ENCODE measurements around the gene PHLDB3.
"Not testable (repeated sequence)": the region's sequence is repeated elsewhere in the genome, so short reads cannot be mapped to it uniquely, and the experiment has no call there.

DNA sequence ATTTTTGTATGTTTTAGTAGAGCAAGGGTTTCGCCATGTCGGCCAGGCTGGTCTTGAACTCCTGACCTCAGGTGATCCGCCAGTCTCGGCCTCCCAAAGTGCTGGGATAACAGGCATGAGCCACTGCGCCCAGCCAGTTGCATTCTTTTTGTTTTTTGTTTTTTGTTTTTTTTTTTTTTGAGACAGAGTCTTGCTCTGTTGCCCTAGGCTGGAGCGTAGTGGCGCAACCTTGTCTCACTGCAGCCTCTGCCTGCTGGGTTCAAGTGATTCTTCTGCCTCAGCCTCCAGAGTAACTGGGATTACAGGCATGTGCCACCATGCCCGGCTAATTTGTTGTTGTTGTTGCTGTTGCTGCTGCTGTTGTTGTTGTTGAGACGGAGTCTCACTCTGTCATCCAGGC lies 60.5 kb downstream of the PHLDB3 start:
- TF ChIP-seq, protein P1, sequence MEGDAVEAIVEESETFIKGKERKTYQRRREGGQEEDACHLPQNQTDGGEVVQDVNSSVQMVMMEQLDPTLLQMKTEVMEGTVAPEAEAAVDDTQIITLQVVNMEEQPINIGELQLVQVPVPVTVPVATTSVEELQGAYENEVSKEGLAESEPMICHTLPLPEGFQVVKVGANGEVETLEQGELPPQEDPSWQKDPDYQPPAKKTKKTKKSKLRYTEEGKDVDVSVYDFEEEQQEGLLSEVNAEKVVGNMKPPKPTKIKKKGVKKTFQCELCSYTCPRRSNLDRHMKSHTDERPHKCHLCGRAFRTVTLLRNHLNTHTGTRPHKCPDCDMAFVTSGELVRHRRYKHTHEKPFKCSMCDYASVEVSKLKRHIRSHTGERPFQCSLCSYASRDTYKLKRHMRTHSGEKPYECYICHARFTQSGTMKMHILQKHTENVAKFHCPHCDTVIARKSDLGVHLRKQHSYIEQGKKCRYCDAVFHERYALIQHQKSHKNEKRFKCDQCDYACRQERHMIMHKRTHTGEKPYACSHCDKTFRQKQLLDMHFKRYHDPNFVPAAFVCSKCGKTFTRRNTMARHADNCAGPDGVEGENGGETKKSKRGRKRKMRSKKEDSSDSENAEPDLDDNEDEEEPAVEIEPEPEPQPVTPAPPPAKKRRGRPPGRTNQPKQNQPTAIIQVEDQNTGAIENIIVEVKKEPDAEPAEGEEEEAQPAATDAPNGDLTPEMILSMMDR (conservative IDR thresholded peaks at IDR 0.05; ENCODE audit: low read depth, low read length) = not testable (repeated sequence)
- TF ChIP-seq EZH2 (IDR thresholded peaks at IDR 0.05; ENCODE audit: borderline replicate concordance, low read depth, low read length, poor library complexity, severe bottlenecking) = not testable (repeated sequence)

Measured in A673 (cell line).